A549 (cell line): ENCODE measurements around the gene LRTM2.

Experiments used
- CEBPB ChIP-seq, 2 experiments: fragments of >200 bp in 1 of 2; sonication (Bioruptor Twin) in 1 of 2; formaldehyde crosslinking in 1 of 2; IDR thresholded peaks; 2 replicates each; pipeline ENCODE4 v1.6.1; 2012 to 2016
- EHF ChIP-seq: fragments of 250-450 bp; sonication (Bioruptor Pico); IDR thresholded peaks from 2 replicates; pipeline ENCODE4 v1.5.0; 2020; ENCODE audit warnings: mild to moderate bottlenecking
- EP300 ChIP-seq, 2 experiments: fragments of >200 bp; sonication (Bioruptor Twin); formaldehyde crosslinking; IDR thresholded peaks; 2 replicates in 1 of 2; 3 replicates in 1 of 2; pipeline ENCODE4 v1.6.1; 2016 to 2017
- ESRRA ChIP-seq: fragments of 150-350 bp; IDR thresholded peaks from 2 replicates; pipeline ENCODE4 v1.6.1; 2014; ENCODE audit warnings: mild to moderate bottlenecking, low read length, borderline replicate concordance
- FOXS1 ChIP-seq: fragments of 250-450 bp; sonication (Bioruptor Pico); IDR thresholded peaks from 2 replicates; pipeline ENCODE4 v1.5.0; 2020; ENCODE audit warnings: mild to moderate bottlenecking, moderate library complexity
- MAFK ChIP-seq: fragments of 450-650 bp; IDR thresholded peaks from 2 replicates; pipeline ENCODE4 v1.6.1; 2014; ENCODE audit not compliant: partially characterized antibody
- MYC ChIP-seq: IDR thresholded peaks from 2 replicates; pipeline ENCODE4 v1.6.1; 2012; ENCODE audit warnings: mild to moderate bottlenecking, inconsistent platforms, low read length, improper control_type of control experiment, borderline replicate concordance
- PHF8 ChIP-seq: fragments of 200-600 bp; sonication (generic); IDR thresholded peaks from 2 replicates; pipeline ENCODE4 v1.6.1; 2016; ENCODE audit warnings: low read depth, mild to moderate bottlenecking, antibody characterized with exemption, moderate library complexity, borderline replicate concordance
- POLR2A ChIP-seq: IDR thresholded peaks from 2 replicates; pipeline ENCODE4 v1.6.1; 2012; ENCODE audit warnings: mild to moderate bottlenecking, low read length
- RNF2 ChIP-seq: fragments of 200-600 bp; sonication (generic); IDR thresholded peaks from 2 replicates; pipeline ENCODE4 v1.6.1; 2016; ENCODE audit warnings: low read depth, mild to moderate bottlenecking, antibody characterized with exemption, moderate library complexity, borderline replicate concordance
- TP53 ChIP-seq: fragments of 250-450 bp; sonication (Bioruptor Pico); IDR thresholded peaks from 2 replicates; pipeline ENCODE4 v1.5.0; 2021; ENCODE audit warnings: mild to moderate bottlenecking, moderate library complexity
- TF ChIP-seq, protein P1 (sequence below): fragments of 150-350 bp; IDR thresholded peaks from 2 replicates; pipeline ENCODE4 v1.6.1; 2014; ENCODE audit warnings: low read depth, mild to moderate bottlenecking, low read length
- TF ChIP-seq, protein P2 (sequence below): fragments of >200 bp; sonication (Bioruptor Twin); formaldehyde crosslinking; IDR thresholded peaks from 3 replicates; pipeline ENCODE4 v1.5.1; 2016
- TF ChIP-seq, protein P3 (sequence below): IDR thresholded peaks from 2 replicates; pipeline ENCODE4 v1.6.1; 2012

DNA sequence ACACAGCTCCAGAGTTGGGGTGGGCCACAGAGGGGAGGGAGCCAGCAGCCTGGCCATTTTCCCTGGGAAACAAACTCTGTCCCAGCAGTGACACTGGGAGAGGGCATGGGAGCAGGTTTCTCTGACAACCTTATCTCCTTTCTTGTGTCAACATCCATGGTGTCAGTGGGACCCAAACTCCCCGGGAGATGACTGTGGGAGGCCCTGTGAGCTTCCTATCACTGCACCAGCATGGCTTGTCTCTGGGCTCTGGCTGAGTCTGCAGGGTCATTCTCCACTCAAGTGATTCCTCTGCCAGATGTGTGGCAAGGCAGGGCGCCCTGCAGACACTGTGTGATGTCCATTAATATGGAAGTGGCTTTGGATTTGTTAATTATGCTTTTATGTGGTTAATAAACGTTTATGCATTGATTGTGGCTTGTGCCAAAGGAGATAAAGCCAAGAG, 10.1 kb downstream of the LRTM2 start:
- TF ChIP-seq, protein P1, sequence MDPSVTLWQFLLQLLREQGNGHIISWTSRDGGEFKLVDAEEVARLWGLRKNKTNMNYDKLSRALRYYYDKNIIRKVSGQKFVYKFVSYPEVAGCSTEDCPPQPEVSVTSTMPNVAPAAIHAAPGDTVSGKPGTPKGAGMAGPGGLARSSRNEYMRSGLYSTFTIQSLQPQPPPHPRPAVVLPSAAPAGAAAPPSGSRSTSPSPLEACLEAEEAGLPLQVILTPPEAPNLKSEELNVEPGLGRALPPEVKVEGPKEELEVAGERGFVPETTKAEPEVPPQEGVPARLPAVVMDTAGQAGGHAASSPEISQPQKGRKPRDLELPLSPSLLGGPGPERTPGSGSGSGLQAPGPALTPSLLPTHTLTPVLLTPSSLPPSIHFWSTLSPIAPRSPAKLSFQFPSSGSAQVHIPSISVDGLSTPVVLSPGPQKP: no peak
- TF ChIP-seq, protein P2, sequence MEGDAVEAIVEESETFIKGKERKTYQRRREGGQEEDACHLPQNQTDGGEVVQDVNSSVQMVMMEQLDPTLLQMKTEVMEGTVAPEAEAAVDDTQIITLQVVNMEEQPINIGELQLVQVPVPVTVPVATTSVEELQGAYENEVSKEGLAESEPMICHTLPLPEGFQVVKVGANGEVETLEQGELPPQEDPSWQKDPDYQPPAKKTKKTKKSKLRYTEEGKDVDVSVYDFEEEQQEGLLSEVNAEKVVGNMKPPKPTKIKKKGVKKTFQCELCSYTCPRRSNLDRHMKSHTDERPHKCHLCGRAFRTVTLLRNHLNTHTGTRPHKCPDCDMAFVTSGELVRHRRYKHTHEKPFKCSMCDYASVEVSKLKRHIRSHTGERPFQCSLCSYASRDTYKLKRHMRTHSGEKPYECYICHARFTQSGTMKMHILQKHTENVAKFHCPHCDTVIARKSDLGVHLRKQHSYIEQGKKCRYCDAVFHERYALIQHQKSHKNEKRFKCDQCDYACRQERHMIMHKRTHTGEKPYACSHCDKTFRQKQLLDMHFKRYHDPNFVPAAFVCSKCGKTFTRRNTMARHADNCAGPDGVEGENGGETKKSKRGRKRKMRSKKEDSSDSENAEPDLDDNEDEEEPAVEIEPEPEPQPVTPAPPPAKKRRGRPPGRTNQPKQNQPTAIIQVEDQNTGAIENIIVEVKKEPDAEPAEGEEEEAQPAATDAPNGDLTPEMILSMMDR: no peak
- no peak for TF ChIP-seq CEBPB (IDR thresholded peaks at IDR 0.05)
- TF ChIP-seq MYC: no peak
- no peak for TF ChIP-seq MAFK
- no peak for TF ChIP-seq EP300 (IDR thresholded peaks at IDR 0.05)
- TF ChIP-seq FOXS1 (CRISPR knock-in tag): no peak
- TF ChIP-seq PHF8: no peak
- no peak for TF ChIP-seq EHF
- TF ChIP-seq, protein P3, sequence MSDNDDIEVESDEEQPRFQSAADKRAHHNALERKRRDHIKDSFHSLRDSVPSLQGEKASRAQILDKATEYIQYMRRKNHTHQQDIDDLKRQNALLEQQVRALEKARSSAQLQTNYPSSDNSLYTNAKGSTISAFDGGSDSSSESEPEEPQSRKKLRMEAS: no peak
- no peak for TF ChIP-seq POLR2A
- no peak for TF ChIP-seq RNF2
- no peak for TF ChIP-seq ESRRA
- no peak for TF ChIP-seq TP53 (CRISPR knock-in tag)
